Inflammatory macrophage treated with lipopolysaccharide for 1 hour (primary cell): Measurements from ENCODE around the gene DCAF8L1.
"Not testable (repeated sequence)": the region's sequence is repeated elsewhere in the genome, so short reads cannot be mapped to it uniquely, and the experiment has no call there.

Experiments used
- DNase-seq, 2 donors: peaks; one replicate each; pipeline ENCODE4 v3.0.0-alpha.2; 2020 to 2022

DCAF8L1 gene

DNA sequence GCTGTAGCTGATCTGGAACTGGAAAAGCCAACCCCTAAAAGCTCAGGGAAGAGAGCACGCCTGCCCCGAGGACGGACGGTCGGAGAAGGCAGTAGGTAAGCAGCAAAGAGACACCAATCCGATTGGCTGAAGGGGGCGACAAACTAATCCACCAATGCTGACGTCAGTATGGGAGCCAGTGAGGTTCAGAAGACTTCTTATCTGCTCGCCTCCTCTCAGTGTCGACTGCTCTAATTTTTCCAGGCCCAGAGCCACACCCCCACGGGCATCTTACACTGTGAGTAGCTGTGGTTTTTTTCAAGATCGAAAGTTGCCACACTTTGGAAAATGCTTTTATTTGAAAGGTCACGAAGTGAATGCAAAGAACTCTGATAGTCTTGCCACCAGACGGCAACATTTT, at the start of gene DCAF8L1:
Gene DCAF8L1 (minus strand): TSS at position 101 of the 400 bp plus-strand sequence. CDS start 115 bp downstream, outside the sequence.
- DNase-seq = no peak

DNA sequence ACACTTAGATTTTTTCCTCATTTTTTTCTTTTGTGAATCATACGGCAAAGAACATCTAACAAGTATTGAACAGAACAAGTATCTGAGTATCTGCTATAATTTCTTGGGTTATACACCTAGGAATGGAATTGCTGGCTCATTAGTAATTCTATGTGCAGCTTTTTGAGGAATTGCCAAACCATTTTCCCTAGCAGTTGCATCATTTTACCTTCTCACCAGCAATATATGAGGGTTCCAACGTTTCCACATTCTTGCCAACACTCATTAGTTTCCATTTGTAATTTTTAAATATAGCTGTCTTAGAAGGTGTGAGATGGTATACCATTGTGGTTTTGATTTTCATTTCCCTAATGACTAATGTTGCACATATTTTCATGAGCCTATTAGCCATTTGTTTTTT, 41.1 kb upstream of the DCAF8L1 start:
- no peak for DNase-seq

DNA sequence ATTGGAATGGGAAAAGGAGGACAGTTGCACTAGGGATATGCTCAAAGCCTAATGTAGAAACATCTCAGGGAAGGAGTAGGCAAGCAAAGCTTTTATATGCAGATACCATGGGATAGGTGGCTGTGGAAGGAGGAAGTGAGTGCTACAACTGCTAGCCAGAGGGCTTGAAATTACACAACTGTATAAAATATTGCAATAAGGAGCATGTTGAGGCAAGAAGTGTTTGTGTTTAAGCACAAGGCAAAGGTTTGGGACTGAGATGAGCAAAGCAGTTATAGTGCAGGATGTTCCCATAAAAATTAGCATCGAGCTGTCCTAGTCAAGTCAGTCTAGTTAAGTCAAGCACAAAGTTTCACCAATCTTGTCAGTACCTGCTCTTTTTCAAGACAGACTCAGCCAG, 35.6 kb upstream of the DCAF8L1 start:
- DNase-seq = no peak

DNA sequence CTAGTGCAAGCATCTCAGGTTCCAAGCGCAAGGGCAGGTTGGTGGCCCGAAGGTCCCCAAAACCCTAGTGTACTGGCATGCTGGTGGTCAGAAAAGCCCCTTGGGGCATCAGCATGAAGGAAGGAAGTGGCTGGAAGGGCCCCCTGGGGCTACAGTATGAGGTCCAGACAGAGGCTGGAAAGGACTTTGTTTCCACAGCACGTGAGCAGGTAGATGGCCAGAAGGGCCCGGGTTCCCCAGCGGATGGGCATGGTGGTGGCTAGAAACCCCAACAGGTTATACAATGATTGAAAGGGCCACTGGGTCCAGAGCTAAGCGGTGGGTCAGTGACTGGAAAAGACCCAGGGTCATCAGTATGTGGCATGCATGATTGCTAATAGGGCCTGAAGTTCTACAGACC, 34.7 kb upstream of the DCAF8L1 start:
- no peak for DNase-seq

DNA sequence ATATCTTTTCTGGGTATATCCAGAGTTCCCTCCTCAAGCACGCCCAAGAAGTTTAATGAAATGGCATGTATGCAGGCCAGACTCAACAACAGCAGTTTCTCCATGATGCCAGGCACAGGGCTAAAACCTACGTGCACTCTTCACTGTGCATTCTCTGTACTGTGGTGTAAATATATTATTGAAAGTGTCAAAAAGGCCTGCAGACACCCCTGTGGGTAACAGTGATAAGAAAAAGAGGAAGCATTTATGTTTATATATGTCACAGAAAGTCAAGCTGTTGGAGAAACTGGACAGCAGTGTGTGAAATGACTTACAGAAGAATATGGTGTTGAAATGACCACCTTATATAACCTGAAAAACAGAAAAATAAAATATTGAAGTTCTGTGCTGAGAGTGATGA, 29.6 kb upstream of the DCAF8L1 start:
- DNase-seq = no peak

DNA sequence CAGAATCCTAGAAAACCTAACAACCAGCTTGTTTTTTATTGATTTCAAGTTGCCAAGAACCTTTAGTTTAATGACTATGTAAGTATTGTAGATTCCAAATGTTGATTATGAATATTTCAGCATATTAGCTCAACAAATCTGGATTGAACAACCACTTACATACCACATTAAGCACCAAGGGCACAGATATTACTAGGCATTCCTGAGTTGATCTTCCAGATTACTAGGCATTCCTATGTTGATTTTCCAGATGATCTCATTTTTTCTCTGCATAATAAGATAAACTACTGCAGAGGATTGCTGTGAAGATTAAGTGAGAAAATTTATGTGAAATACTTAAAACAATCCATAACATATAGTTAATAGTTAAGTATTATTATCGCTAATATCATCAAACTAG, 17.4 kb upstream of the DCAF8L1 start:
- no peak for DNase-seq

- no peak for DNase-seq
These were observed 16.4 kb upstream of the DCAF8L1 start for GRCh38 chrX:27997622-27998021.

DNA sequence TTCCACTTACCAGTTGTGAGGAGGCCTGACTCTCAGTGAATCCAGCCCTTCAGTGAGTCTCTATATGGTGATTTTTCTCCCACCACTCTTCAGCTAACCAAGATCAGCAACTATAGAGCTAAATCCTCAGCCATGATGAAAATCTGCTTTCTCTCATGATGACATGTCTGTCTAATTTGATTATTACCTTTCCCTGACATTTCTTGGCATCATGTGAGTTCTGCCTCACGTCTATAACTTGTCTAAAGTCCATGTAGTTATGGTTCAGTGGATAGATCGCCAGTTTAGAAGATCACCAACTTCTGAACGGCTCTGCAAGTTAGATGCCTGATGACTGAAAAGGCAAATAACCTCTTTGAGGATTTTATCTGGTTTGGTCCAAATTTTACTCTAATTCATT, 14.9 kb upstream of the DCAF8L1 start:
- no peak for DNase-seq

- DNase-seq = no peak
These were observed 14.4 kb upstream of the DCAF8L1 start for GRCh38 chrX:27995611-27996010.

DNA sequence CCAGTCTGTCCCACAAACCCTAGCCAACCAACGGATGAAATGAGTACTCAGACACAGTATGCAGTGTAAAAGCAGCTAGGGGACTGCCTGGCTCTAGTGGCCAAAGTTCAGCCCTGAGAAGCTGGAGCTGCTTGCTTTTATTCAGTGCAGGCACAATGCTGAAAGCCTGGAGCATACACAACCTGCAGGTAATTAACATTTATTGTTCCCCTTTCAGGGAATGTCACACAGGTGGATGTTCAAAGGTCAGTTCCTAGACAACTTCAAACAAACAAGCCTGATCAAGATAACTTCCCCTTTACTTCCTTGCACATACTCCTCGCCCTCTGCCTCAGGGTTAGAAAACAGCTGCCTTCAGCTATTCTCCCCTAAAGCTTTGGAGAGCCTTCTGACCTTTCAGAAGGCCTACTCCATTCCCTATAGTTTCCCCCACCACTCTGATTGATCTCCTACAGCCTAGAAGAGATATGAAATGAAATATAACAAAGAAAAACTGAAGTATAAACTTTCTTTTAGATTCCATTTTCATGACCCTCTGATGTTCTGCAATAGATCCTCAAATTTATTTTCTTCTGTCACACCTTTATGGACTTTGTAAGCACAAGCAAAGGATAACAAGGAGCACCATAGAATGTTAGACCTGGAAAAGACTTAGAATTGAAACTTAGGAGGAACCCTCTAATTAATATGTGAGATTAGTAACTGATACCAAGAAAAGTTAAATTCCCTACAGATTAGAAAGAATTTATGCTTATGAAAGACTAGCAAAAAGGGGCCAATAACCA, 6.8 kb upstream of the DCAF8L1 start:
- no peak for DNase-seq

DNA sequence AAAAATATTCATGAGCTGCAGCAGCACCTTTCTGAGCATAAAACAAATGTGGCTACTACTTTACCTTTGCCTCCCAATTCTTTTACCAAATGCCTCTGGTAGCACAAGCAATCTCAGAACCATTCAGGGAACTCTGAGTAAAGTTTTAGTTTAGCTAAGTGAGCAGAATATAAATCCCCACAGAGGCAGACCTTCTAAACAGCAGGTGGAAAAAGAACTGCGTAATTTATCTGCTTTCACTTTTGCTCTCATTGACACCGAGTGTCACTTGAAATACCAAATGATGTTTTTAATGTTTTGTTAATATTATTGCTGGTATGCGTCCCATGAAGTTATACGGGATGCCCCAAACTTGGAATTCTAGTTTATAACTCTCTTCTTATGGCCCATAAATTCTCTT, 4.3 kb downstream of the DCAF8L1 start:
- DNase-seq = not testable (repeated sequence)

DNA sequence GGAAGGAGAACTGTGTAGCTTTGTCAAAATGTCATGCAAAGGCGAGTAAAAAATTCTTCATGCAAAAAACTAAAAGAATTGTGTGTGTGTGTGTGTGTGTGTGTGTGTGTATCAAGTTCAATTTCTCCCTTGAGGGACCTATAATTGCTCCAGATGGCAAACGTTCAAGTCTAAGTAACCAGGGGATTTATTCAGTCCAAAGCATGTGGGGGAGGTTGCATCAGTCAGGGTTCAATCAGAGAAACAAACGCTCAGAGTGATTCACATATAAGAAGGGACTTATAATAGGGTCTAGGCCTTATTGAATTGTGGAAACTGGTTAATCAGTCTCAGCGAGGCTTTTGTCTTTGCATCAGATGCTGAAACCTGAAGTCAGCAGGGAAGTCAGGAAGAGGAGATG, 5.0 kb downstream of the DCAF8L1 start:
- no peak for DNase-seq

DNA sequence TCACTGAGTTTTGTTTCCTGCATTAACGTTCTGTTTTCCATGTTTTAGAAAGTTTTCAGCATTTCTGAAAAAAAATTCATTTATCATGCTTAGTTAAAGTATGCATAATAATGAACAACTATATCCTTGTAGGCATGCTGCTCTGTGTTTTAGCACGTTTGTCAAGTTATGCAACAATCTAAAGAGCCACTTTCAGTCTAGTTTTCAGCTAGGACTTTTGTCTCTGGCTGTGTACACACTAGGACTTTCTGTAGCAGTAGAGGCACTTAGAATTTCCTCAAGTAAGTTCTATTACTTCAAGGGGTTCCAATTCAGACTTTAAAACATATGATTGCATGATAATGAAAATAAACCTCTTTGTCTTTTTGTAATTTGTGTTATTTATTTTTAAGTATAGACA, 12.4 kb downstream of the DCAF8L1 start:
- DNase-seq = no peak

DNA sequence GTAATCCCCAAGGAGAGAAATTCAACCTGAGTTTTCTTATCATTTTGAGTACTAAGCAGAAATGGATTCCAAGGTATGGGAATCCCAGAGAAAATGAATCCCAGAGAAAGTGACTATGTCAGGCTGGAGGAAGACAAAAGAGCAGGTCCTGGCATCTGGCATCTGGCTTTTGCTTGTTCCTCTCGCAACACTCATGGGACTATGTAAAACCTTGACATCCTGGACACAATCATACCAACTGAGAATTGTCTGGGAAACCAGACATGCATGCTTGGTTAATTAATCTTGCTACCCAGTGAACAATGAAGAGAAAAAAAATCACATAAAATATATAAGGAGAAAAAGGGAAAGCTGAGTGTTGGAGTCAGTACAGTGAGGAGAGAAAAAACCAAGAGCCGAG, 12.9 kb downstream of the DCAF8L1 start:
- no peak for DNase-seq

DNA sequence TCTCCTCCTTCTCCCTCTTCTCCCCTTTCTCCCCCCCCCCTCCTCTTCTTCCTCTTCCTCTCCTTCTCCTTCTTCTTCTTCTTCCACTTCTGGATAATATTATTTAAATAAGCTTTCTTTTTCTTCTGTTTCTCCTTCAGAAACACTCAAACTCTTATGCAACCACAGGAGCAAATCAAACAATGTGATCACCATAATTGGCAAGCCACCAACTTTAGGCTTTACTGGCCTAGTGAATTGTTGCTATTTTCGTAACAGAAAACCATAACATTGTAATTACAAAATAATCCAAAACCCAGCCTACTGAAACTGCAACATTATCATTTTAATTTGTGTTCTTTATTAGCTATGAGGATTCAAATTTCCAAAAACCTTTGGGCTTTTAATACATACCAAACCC, 14.3 kb downstream of the DCAF8L1 start:
- DNase-seq = no peak

- no peak for DNase-seq
These were observed 14.8 kb downstream of the DCAF8L1 start for GRCh38 chrX:27966492-27966891.

- DNase-seq = not testable (repeated sequence)
These were observed 15.9 kb downstream of the DCAF8L1 start for GRCh38 chrX:27965348-27965747.

DNA sequence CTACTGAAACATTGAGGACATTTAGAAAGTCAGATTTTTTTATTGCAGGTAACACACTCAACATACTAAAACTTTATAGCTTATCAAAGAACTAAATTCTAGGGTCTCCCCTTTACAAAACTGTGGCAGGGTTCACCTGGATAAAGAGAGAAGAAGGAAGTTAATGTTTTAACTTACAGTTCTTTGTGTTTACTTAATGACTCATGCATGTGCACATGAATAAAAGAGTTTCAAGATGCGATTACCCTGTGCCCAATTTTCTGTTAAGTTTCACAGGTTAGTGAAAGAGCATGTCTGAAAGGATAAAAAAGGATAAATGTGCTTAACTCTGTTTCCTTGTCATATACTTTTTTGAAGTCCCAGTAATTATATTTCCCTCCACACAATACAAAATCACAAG, 16.8 kb downstream of the DCAF8L1 start:
- DNase-seq = no peak

DNA sequence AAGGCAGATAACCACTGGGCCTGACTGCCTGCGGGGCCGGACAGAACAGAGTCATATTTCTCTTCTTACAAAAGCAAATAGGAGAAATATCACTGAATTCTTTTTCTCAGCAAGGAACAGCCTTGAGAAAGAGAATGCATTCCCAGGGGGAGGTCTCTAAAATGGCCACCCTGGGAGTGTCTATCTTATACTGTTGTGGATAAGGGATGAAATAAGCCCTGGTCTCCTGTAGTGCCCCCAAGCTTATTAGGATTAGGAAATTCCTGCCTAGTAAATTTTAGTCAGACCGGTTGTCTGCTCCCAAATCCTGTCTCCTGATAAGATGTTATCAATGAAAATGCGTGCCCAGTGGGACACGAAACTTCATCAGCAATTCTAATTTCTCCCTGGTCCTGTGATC, 20.8 kb downstream of the DCAF8L1 start:
- not testable (repeated sequence) for DNase-seq

DNA sequence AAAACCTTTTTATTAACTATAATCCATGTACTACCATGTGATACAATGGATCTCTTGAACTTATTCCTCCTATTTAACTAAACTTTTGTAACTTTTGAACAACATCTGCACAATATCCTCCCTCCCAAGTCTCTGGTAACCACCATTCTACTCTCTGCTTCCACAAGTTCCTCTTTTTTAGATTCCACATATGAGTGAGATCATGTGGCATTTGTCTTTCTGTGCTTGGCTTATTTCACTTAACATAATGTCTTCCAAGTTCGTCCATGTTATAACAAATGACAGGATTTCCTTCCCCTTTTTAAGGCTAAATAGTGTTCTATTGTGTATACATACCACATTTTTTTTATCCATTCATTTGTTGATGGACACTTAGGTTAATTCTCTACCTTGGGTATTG, 28.1 kb downstream of the DCAF8L1 start:
- no peak for DNase-seq

DNA sequence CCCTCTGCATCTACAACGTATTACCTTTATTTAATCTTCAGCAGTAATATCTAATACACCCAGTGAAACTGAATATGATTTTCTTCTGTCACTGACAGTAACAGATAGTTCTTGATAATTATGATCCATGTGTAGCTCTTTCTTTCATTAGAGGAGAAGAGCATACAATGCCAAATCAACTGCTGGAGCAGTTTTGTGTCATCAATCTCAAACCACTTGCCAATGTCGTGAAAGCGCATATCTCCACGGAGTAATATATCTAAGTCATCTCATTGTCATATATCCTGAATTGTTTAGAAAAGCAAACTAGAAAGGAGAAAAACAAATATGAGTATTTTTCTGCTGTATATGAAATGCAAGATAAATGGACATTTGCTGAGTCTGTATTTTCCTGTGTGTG, 47.9 kb downstream of the DCAF8L1 start:
- no peak for DNase-seq
